Lung (tissue), 12 donors: ENCODE data around the gene KLHL29. TPM values are rescaled to one million over a fixed set of nuclear protein-coding genes. Genes with fewer than 3 reads are reported as not detected.

Experiments
- ATAC-seq: fragments of 200-7000 bp; cut with Tn5 transposase; one replicate; pipeline ENCODE4 v1.9.1; 2020; ENCODE audit warnings: moderate number of reproducible peaks; ENCODE audit not compliant: insufficient read depth, low FRiP score
- DNase-seq, 3 donors: peaks; one replicate each; pipeline ENCODE4 v3.0.0-alpha.2; 2013 to 2017
- H3K27ac ChIP-seq, 2 donors: one replicate each; pipeline ENCODE4 v1.5.1; 2013; ENCODE audit warnings: mild to moderate bottlenecking in 2 of 2, moderate library complexity in 2 of 2, control low read depth in 1 of 2, inconsistent platforms in 1 of 2, low read depth in 1 of 2, low read length in 1 of 2
- H3K27me3 ChIP-seq, 3 donors: one replicate each; pipeline ENCODE4 v1.5.1; 2013; ENCODE audit warnings: low read length in 2 of 3; ENCODE audit not compliant: control insufficient read depth in 3 of 3, insufficient read depth in 3 of 3
- H3K36me3 ChIP-seq, 4 donors: one replicate each; pipeline ENCODE4 v1.5.1; 2013; ENCODE audit warnings: low read length in 4 of 4, mild to moderate bottlenecking in 1 of 4, moderate library complexity in 1 of 4; ENCODE audit not compliant: control insufficient read depth in 4 of 4, insufficient read depth in 4 of 4
- H3K4me1 ChIP-seq, 5 donors: one replicate each; pipeline ENCODE4 v1.5.1; 2013; ENCODE audit warnings: low read length in 5 of 5, mild to moderate bottlenecking in 2 of 5, moderate library complexity in 1 of 5; ENCODE audit not compliant: control insufficient read depth in 5 of 5, insufficient read depth in 5 of 5
- H3K4me3 ChIP-seq: one replicate; pipeline ENCODE4 v1.5.1; 2013; ENCODE audit warnings: mild to moderate bottlenecking, control low read depth, moderate library complexity
- H3K9ac ChIP-seq, 2 donors: one replicate each; pipeline ENCODE4 v1.5.1; 2013; ENCODE audit warnings: low read length in 2 of 2, control low read depth in 1 of 2; ENCODE audit not compliant: insufficient read depth in 1 of 2
- H3K9me3 ChIP-seq, 4 donors: one replicate each; pipeline ENCODE4 v1.5.1; 2013; ENCODE audit warnings: low read length in 3 of 4, mild to moderate bottlenecking in 1 of 4, moderate library complexity in 1 of 4; ENCODE audit not compliant: control insufficient read depth in 4 of 4, insufficient read depth in 3 of 4
- CTCF ChIP-seq: IDR thresholded peaks from 2 replicates; pipeline ENCODE4 v1.5.1; 2012; ENCODE audit warnings: mild to moderate bottlenecking; ENCODE audit errors: control extremely low read depth, extremely low read depth
- WGBS, 2 donors: extraction: QIAGEN DNeasy Blood & Tissue Kit; methylation state at CpG; one replicate each; pipeline ENCODE4 v1.1.7; 2013; 5-methylcytosine and 5-hydroxymethylcytosine counted together
- polyA plus RNA-seq, 2 donors: library from polyadenylated mRNA; stranded (reverse); fragments of 200-250 nt; gene quantifications; one replicate each; pipeline ENCODE4 v1.2.1, GENCODE V29; 2013
- total RNA-seq, 2 donors: library from RNA; depleted of rRNA in 1 of 2; stranded (reverse); fragments of >200 nt in 1 of 2; gene quantifications; one replicate each; pipeline ENCODE4 v1.2.1, GENCODE V29; 2014 to 2021
- donor health status: control.
- donor health status: control.
- donor health status: Bipolar disorder and iron deficiency.
- donor health status: healthy.
- donor health status: DM: yes; HTN: yes; CAD: no.

Gene KLHL29
- total and polyA plus RNA-seq, 4 donors = 2.7 to 16.2 (median 3.5) TPM

GRCh38 chr2:23412556-23413155 is 27.7 kb downstream of the KLHL29 start:
- 75 to 78% methylated on average over 11 of the region's 11 CpGs for WGBS, 2 donors
- TF ChIP-seq CTCF = no peak
- Histone ChIP-seq H3K4me1 (peaks cover 0 to 10% (median 0%) of the 10 kb centered on the region in 5 donors), H3K27me3 (no peaks in the 10 kb centered on the region), H3K4me3 (no peak overlapping the region), H3K9me3 (no peaks in the 10 kb centered on the region), H3K9ac (no peak overlapping the region), H3K36me3 (no peaks in the 10 kb centered on the region), H3K27ac (peak overlapping the region in 1 of 2 donors; percentile 13)
- DNase-seq = peak in 1 of 3 donors; percentile 28
- no peak for ATAC-seq

GRCh38 chr2:23413641-23414040 is 28.7 kb downstream of the KLHL29 start:
- 90 to 94% methylated on average over 8 of the region's 8 CpGs for WGBS, 2 donors
- H3K4me1 ChIP-seq = peaks cover 0 to 10% (median 1%) of the 10 kb centered on the region in 5 donors
- H3K27me3 ChIP-seq = no peaks in the 10 kb centered on the region
- H3K4me3 ChIP-seq = no peak overlapping the region
- H3K9ac ChIP-seq = no peak overlapping the region
- no peak for TF ChIP-seq CTCF
- no peaks in the 10 kb centered on the region for H3K36me3 ChIP-seq
- no peaks in the 10 kb centered on the region for H3K9me3 ChIP-seq
- H3K27ac ChIP-seq = no peak overlapping the region
- DNase-seq (no peak), ATAC-seq (no peak)

GRCh38 chr2:23414106-23414505 is 29.1 kb downstream of the KLHL29 start:
- no peaks in the 10 kb centered on the region for H3K36me3 ChIP-seq
- no peak overlapping the region for H3K9ac ChIP-seq
- no peak overlapping the region for H3K27ac ChIP-seq
- ATAC-seq (no peak), DNase-seq (no peak)
- H3K9me3 ChIP-seq = no peaks in the 10 kb centered on the region
- no peak overlapping the region for H3K4me3 ChIP-seq
- H3K27me3 ChIP-seq = no peaks in the 10 kb centered on the region
- H3K4me1 ChIP-seq = peaks cover 0 to 13% (median 3%) of the 10 kb centered on the region in 5 donors
- 89% methylated on average over 8 of the region's 8 CpGs for WGBS, 2 donors
- TF ChIP-seq CTCF = no peak

- no peaks in the 10 kb centered on the region for H3K27me3 ChIP-seq
- TF ChIP-seq CTCF = no peak
- DNase-seq (no peak), ATAC-seq (no peak)
- H3K36me3 ChIP-seq = no peaks in the 10 kb centered on the region
- WGBS, 2 donors = 88 to 93% methylated on average over 4 of the region's 4 CpGs
- H3K4me3 ChIP-seq = no peak overlapping the region
- H3K9me3 ChIP-seq = no peaks in the 10 kb centered on the region
- H3K4me1 ChIP-seq = peaks cover 0 to 21% (median 3%) of the 10 kb centered on the region in 5 donors
- no peak overlapping the region for H3K27ac ChIP-seq
- no peak overlapping the region for H3K9ac ChIP-seq
Observed at GRCh38 chr2:23414871-23415270, 29.9 kb downstream of the KLHL29 start.
